ENCODE data around the gene MYO1D.

MYO1D gene

GRCh38 chr17:32504166-32504990 is 372.5 kb downstream of the MYO1D start:
- DNase-seq (ENCODE audit: low spot score) = no peak

- DNase-seq (ENCODE audit: low spot score) = no peak
Observed at GRCh38 chr17:32503251-32504165, 373.4 kb downstream of the MYO1D start.

- DNase-seq (ENCODE audit: low spot score) = no peak
Observed at GRCh38 chr17:32502710-32503109, 374.2 kb downstream of the MYO1D start.

- no peak for DNase-seq (ENCODE audit: low spot score)
Observed at GRCh38 chr17:32502013-32502412, 374.9 kb downstream of the MYO1D start.

- no peak for DNase-seq (ENCODE audit: low spot score)
Observed at GRCh38 chr17:32498391-32498790, 378.5 kb downstream of the MYO1D start.

- no peak for DNase-seq (ENCODE audit: low spot score)
Observed at GRCh38 chr17:32497431-32498205, 379.3 kb downstream of the MYO1D start.

- DNase-seq (ENCODE audit: low spot score) = no peak
Observed at GRCh38 chr17:32496395-32497073, 380.4 kb downstream of the MYO1D start.

GRCh38 chr17:32495359-32496231 is 381.3 kb downstream of the MYO1D start:
- DNase-seq (ENCODE audit: low spot score) = no peak

GRCh38 chr17:32494621-32495358 is 382.1 kb downstream of the MYO1D start:
- no peak for DNase-seq (ENCODE audit: low spot score)

GRCh38 chr17:32493976-32494513 is 382.9 kb downstream of the MYO1D start:
- DNase-seq (ENCODE audit: low spot score) = no peak

GRCh38 chr17:32493571-32493970 is 383.4 kb downstream of the MYO1D start:
- DNase-seq (ENCODE audit: low spot score) = no peak

GRCh38 chr17:32492648-32493289 is 384.2 kb downstream of the MYO1D start:
- DNase-seq (ENCODE audit: low spot score) = no peak

- no peak for DNase-seq (ENCODE audit: low spot score)
Observed at GRCh38 chr17:32492264-32492589, 384.7 kb downstream of the MYO1D start.

GRCh38 chr17:32491371-32492263 is 385.3 kb downstream of the MYO1D start:
- DNase-seq (ENCODE audit: low spot score) = peak; percentile 28

GRCh38 chr17:32490101-32490482 is 386.8 kb downstream of the MYO1D start:
- DNase-seq (ENCODE audit: low spot score) = no peak

- DNase-seq (ENCODE audit: low spot score) = no peak
Observed at GRCh38 chr17:32489320-32490100, 387.4 kb downstream of the MYO1D start.

GRCh38 chr17:32488604-32489180 is 388.2 kb downstream of the MYO1D start:
- no peak for DNase-seq (ENCODE audit: low spot score)
